AG09319 (cell line): Measurements from ENCODE around the gene SLC39A12.

Experiments
- DNase-seq: peaks from one replicate; pipeline ENCODE4 v3.0.0-alpha.2; 2010; ENCODE audit warnings: low read depth; ENCODE audit errors: extremely low read depth
- CTCF ChIP-seq: IDR thresholded peaks from 2 replicates; pipeline ENCODE4 v1.5.1; 2011; ENCODE audit warnings: low read depth, mild to moderate bottlenecking, inconsistent platforms, low read length, moderate library complexity

The SLC39A12 gene

GRCh38 chr10:17989908-17990767 is 38.4 kb downstream of the SLC39A12 start:
- no peak for DNase-seq
- no peak for TF ChIP-seq CTCF

DNA sequence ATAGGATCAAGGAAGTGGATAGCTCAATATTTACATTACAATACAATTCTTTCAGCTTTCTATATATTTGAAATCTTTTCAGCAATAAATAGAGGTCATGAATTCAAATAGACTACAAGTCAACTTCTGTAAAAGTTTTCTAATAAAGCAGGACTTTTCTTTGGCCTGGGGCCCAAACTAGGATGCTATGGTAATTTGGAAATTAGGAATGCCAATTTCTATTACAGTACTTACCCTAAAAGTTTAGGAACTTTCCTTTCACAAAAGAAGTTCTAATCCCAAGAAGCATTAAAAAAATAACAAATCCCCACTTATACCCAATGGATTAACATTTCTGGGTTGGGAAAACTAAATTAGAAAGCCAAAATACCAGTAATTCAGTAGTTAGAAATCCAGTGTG is 40.5 kb downstream of the SLC39A12 start:
- no peak for TF ChIP-seq CTCF
- DNase-seq = no peak

- no peak for DNase-seq
- no peak for TF ChIP-seq CTCF
Measured at GRCh38 chr10:17993361-17993760, 41.6 kb downstream of the SLC39A12 start.

DNA sequence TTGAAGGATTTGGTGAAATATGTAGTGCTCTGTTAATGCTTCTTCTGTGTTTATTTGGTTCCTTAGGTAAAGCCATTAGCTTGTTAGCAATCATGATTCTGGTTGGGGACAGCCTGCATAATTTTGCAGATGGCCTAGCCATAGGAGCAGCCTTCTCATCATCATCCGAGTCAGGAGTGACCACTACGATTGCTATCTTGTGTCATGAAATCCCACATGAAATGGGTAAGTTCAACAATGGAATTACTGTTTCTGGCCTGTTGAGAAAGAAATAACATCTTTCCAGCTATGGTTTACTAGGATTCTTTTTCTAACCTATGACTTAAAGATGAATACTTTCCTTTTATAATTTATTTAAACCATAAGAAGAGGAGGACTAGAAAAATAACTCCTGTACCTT is 48.9 kb downstream of the SLC39A12 start:
- no peak for TF ChIP-seq CTCF
- no peak for DNase-seq

DNA sequence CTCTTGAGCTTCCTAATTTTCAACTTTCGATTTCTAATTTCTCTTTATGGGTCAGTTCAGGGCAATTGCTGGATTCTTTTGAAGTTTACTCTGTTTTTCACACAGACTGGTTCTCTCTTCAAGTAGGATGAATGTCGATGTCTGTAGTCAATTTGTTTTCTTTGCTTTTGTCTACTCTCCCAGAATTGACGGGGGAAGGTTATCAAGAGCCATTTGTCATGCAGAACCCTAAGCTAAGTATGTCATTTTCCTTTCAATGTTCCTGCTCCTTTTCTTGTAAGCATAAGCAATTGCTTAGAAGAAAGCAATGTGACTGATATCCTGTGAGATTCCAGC is 53.7 kb downstream of the SLC39A12 start:
- DNase-seq = no peak
- TF ChIP-seq CTCF = no peak

- no peak for TF ChIP-seq CTCF
- peak; percentile 43 for DNase-seq
Measured at GRCh38 chr10:18005781-18006456, 54.2 kb downstream of the SLC39A12 start.

DNA sequence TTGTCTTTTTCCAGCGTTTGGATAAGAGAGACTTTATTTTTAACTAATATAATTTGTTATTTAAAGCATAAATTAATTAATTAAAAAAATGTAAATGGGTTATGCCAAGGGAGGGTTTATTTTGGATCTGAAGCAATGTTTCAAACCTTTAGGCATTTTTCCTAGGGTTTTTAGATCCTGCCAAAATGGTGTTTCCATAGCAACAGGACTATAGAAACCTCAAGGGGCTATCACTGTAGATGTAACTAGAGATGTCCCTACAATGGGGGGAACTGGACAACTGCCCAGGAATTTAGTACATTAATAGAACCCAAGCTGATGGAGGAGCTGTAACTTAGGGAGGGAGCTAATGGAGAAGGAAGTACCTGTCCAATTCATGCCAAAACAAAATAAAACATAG is 57.3 kb downstream of the SLC39A12 start:
- TF ChIP-seq CTCF = no peak
- no peak for DNase-seq
